Activated CD4-positive, alpha-beta T cell treated with anti-CD3 and anti-CD28 coated beads, Interleukin-2, amount 10 ng/mL, durations not matched to agents 7 days and 5 days (primary cell): ENCODE results near the gene TFCP2. TPM values are rescaled to one million over a fixed set of nuclear protein-coding genes. Genes with fewer than 3 reads are reported as not detected.
"Not testable (repeated sequence)": the region's sequence is repeated elsewhere in the genome, so short reads cannot be mapped to it uniquely, and the experiment has no call there.

Source experiments
- CTCF ChIA-PET: fragments of 350-600 bp; sonication (Branson Sonifier 250); formaldehyde crosslinking; loops from one replicate; lab custom pipeline; 2021; ENCODE audit warnings: antibody characterized with exemption; lab: Charles Lee
- POLR2A ChIA-PET: fragments of 350-600 bp; sonication (Branson Sonifier 250); formaldehyde crosslinking; loops from one replicate; lab custom pipeline; 2021; ENCODE audit warnings: antibody characterized with exemption; lab: Charles Lee
- DNase-seq: peaks from one replicate; pipeline ENCODE4 v3.0.0-alpha.2; 2020
- H3K27ac Mint-ChIP-seq: one replicate; pipeline ENCODE4 v1.8.0; 2021; ENCODE audit warnings: mild to moderate bottlenecking, moderate library complexity, mixed read lengths
- H3K27me3 Mint-ChIP-seq: one replicate; pipeline ENCODE4 v1.8.0; 2021; ENCODE audit warnings: mixed read lengths
- H3K36me3 Mint-ChIP-seq: one replicate; pipeline ENCODE4 v1.8.0; 2021; ENCODE audit warnings: low read depth, mixed read lengths
- H3K4me1 Mint-ChIP-seq: one replicate; pipeline ENCODE4 v1.8.0; 2021; ENCODE audit warnings: mixed read lengths
- H3K4me3 Mint-ChIP-seq: one replicate; pipeline ENCODE4 v1.8.0; 2021; ENCODE audit warnings: mild to moderate bottlenecking, moderate library complexity, mixed read lengths
- H3K9me3 Mint-ChIP-seq: one replicate; pipeline ENCODE4 v1.8.0; 2021; ENCODE audit warnings: mixed read lengths
- total RNA-seq, 2 experiments: library from RNA; stranded (reverse); gene quantifications; one replicate each; pipeline ENCODE4 v1.2.3, GENCODE V29; 2021

The TFCP2 gene
- total RNA-seq: 10 to 100 TPM; 39.2 to 40.9 TPM

- CTCF ChIA-PET: interaction anchor here (0.6 to 1.3 kb wide), 3 partner anchors 14 to 369 kb away, joined by 3 to 5 read pairs (median 3); partner anchors contain the start of gene POU6F1
- peak within 1 kb of the TSS; percentile 67 for H3K4me3 Mint-ChIP-seq
- peaks cover 3% of the 10 kb centered on the region for H3K27me3 Mint-ChIP-seq
- peak within 1 kb of the TSS; percentile 74 for H3K27ac Mint-ChIP-seq
- DNase-seq: peak; percentile 96
- POLR2A ChIA-PET: interaction anchor here (0.6 kb wide), 1 partner anchor 642 kb away, joined by 3 read pairs; no protein-coding TSS in a partner anchor
- peaks cover 9% of the 10 kb centered on the region for H3K36me3 Mint-ChIP-seq
- H3K9me3 Mint-ChIP-seq: no peaks in the 10 kb centered on the region
- peaks cover 9% of the 10 kb centered on the region for H3K4me1 Mint-ChIP-seq
Measured at GRCh38 chr12:51172515-51173431, at the start of gene TFCP2. TFCP2 (minus strand) TSS chr12:51173135; CDS start chr12:51172422, 713 bp downstream.

- POLR2A ChIA-PET: no interaction called here
- Mint-ChIP-seq H3K9me3 (no peaks in the 10 kb centered on the region), H3K36me3 (no peaks in the 10 kb centered on the region), H3K27me3 (no peaks in the 10 kb centered on the region), H3K4me3 (no peak overlapping the region), H3K4me1 (peaks cover 14% of the 10 kb centered on the region), H3K27ac (no peak overlapping the region)
- DNase-seq: no peak
- CTCF ChIA-PET: no interaction called here
Measured at GRCh38 chr12:51222461-51222860, 49.5 kb upstream of the TFCP2 start.

- DNase-seq, H3K27ac Mint-ChIP-seq, H3K36me3 Mint-ChIP-seq, H3K9me3 Mint-ChIP-seq, H3K27me3 Mint-ChIP-seq, H3K4me3 Mint-ChIP-seq: not testable (repeated sequence)
- ChIA-PET CTCF (interaction anchor here (0.6 to 0.7 kb wide), 2 partner anchors 10 to 27 kb away, joined by 3 to 4 read pairs; no protein-coding TSS in a partner anchor), POLR2A (interaction anchor here (0.7 to 1.0 kb wide), 2 partner anchors 19 to 481 kb away, joined by 3 read pairs; partner anchors contain the start of gene DAZAP2)
- H3K4me1 Mint-ChIP-seq: peaks cover 18% of the 10 kb centered on the region
Measured at GRCh38 chr12:51219857-51220256, 46.9 kb upstream of the TFCP2 start.

- ChIA-PET POLR2A (no interaction called here), CTCF (interaction anchor here (1.8 to 2.6 kb wide), 3 partner anchors 11 to 136 kb away, joined by 6 to 17 read pairs (median 7); partner anchors contain the start of gene CSRNP2)
- DNase-seq: no peak
- H3K4me3 Mint-ChIP-seq: peak overlapping the region; percentile 85
- no peaks in the 10 kb centered on the region for H3K9me3 Mint-ChIP-seq
- H3K4me1 Mint-ChIP-seq: peaks cover 18% of the 10 kb centered on the region
- no peak overlapping the region for H3K27ac Mint-ChIP-seq
- H3K36me3 Mint-ChIP-seq: no peaks in the 10 kb centered on the region
- no peaks in the 10 kb centered on the region for H3K27me3 Mint-ChIP-seq
Measured at GRCh38 chr12:51219322-51219721, 46.4 kb upstream of the TFCP2 start.

GRCh38 chr12:51218607-51219161, 45.7 kb upstream of the TFCP2 start:
- ChIA-PET CTCF (interaction anchor here (0.6 to 2.6 kb wide), 12 partner anchors 9 to 137 kb away, joined by 3 to 17 read pairs (median 6); partner anchors contain the start of genes CSRNP2 and DAZAP2), POLR2A (interaction anchor here (1.0 to 1.3 kb wide), 2 partner anchors 20 to 135 kb away, joined by 3 to 6 read pairs; partner anchors contain the start of genes CSRNP2 and DAZAP2)
- H3K36me3 Mint-ChIP-seq: no peaks in the 10 kb centered on the region
- no peaks in the 10 kb centered on the region for H3K9me3 Mint-ChIP-seq
- peak overlapping the region; percentile 85 for H3K4me3 Mint-ChIP-seq
- H3K27ac Mint-ChIP-seq: peak overlapping the region; percentile 90
- no peaks in the 10 kb centered on the region for H3K27me3 Mint-ChIP-seq
- H3K4me1 Mint-ChIP-seq: peaks cover 18% of the 10 kb centered on the region
- DNase-seq: no peak

GRCh38 chr12:51217968-51218606, 45.2 kb upstream of the TFCP2 start, which contains the start of gene POU6F1:
POU6F1 (minus strand) TSS chr12:51218062; CDS start chr12:51206836, 11,226 bp downstream.
- Mint-ChIP-seq H3K4me1 (peaks cover 18% of the 10 kb centered on the region), H3K27ac (peak within 1 kb of the TSS; percentile 90), H3K27me3 (no peaks in the 10 kb centered on the region), H3K9me3 (no peaks in the 10 kb centered on the region), H3K4me3 (peak within 1 kb of the TSS; percentile 85), H3K36me3 (no peaks in the 10 kb centered on the region)
- ChIA-PET POLR2A (interaction anchor here (1.0 to 1.3 kb wide), 2 partner anchors 20 to 135 kb away, joined by 3 to 6 read pairs; partner anchors contain the start of genes CSRNP2 and DAZAP2), CTCF (interaction anchor here (0.6 to 2.6 kb wide), 16 partner anchors 9 to 137 kb away, joined by 3 to 17 read pairs (median 5); partner anchors contain the start of genes CSRNP2 and DAZAP2)
- DNase-seq: peak; percentile 74

- peaks cover 18% of the 10 kb centered on the region for H3K4me1 Mint-ChIP-seq
- ChIA-PET POLR2A (interaction anchor here (1.0 to 1.3 kb wide), 2 partner anchors 21 to 134 kb away, joined by 3 to 6 read pairs; partner anchors contain the start of genes CSRNP2 and DAZAP2), CTCF (interaction anchor here (0.6 to 2.6 kb wide), 13 partner anchors 11 to 712 kb away, joined by 3 to 17 read pairs (median 5); partner anchors contain the start of genes CSRNP2 and DIP2B)
- H3K36me3 Mint-ChIP-seq: no peaks in the 10 kb centered on the region
- H3K27me3 Mint-ChIP-seq: no peaks in the 10 kb centered on the region
- H3K4me3 Mint-ChIP-seq: peak overlapping the region; percentile 85
- peak; percentile 34 for DNase-seq
- no peaks in the 10 kb centered on the region for H3K9me3 Mint-ChIP-seq
- peak overlapping the region; percentile 90 for H3K27ac Mint-ChIP-seq
Measured at GRCh38 chr12:51217133-51217967, 44.4 kb upstream of the TFCP2 start.

- H3K4me3 Mint-ChIP-seq: peak overlapping the region; percentile 40
Measured at GRCh38 chr12:51216642-51217041, 43.7 kb upstream of the TFCP2 start.

GRCh38 chr12:51214895-51215294, 42.0 kb upstream of the TFCP2 start:
- Mint-ChIP-seq H3K27me3 (no peaks in the 10 kb centered on the region), H3K4me1 (peaks cover 18% of the 10 kb centered on the region), H3K9me3 (no peaks in the 10 kb centered on the region), H3K36me3 (no peaks in the 10 kb centered on the region), H3K27ac (no peak overlapping the region), H3K4me3 (no peak overlapping the region)
- DNase-seq: no peak
- ChIA-PET POLR2A (no interaction called here), CTCF (interaction anchor here (0.6 to 1.8 kb wide), 2 partner anchors 18 to 304 kb away, joined by 3 to 4 read pairs; no protein-coding TSS in a partner anchor)

More at GRCh38 chr12:51216642-51217041, 43.7 kb upstream of the TFCP2 start:
- H3K27ac Mint-ChIP-seq: peak overlapping the region; percentile 74
- H3K36me3 Mint-ChIP-seq: no peaks in the 10 kb centered on the region
- H3K27me3 Mint-ChIP-seq: no peaks in the 10 kb centered on the region
- CTCF ChIA-PET: interaction anchor here (0.6 to 2.6 kb wide), 5 partner anchors 14 to 712 kb away, joined by 3 to 17 read pairs (median 3); partner anchors contain the start of gene DIP2B
- peaks cover 18% of the 10 kb centered on the region for H3K4me1 Mint-ChIP-seq
- H3K9me3 Mint-ChIP-seq: no peaks in the 10 kb centered on the region
- POLR2A ChIA-PET: no interaction called here
- no peak for DNase-seq

GRCh38 chr12:51210690-51211395, 37.9 kb upstream of the TFCP2 start:
- DNase-seq: no peak
- Mint-ChIP-seq H3K4me1 (no peaks in the 10 kb centered on the region), H3K27ac (peak overlapping the region; percentile 15), H3K4me3 (no peak overlapping the region), H3K27me3 (no peaks in the 10 kb centered on the region), H3K36me3 (no peaks in the 10 kb centered on the region), H3K9me3 (no peaks in the 10 kb centered on the region)
- ChIA-PET CTCF (no interaction called here), POLR2A (no interaction called here)
